ENCODE measurements around the gene ZCRB1. TPM values are rescaled to one million over a fixed set of nuclear protein-coding genes. Genes with fewer than 3 reads are reported as not detected.
A peak's percentile ranks its signal among the peaks of the same experiment; 100 is the strongest.

ZCRB1 gene
- total RNA-seq, 4 donors from 2014 or later: 24.4 to 42.4 (median 35.0) TPM

DNA sequence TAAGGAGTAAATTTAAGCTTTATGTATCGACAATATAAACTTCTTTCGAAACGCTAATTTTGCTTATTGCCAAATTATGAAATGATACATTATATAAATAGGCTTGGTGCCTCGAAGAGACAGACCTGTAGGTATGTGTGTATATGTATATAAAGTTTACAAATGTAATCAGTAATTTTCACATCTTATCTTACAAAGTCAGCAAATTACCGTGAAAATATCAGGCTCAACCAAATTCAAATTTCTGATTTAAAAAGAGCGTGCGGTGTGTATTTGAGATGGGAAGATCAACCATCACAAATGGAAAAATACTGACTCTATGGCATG, 605 bp downstream of the ZCRB1 start:
- peaks cover 0 to 15% of the 10 kb centered on the region in 2 donors for H3K36me3 ChIP-seq
- H3K4me1 ChIP-seq: peaks cover 14 to 17% of the 10 kb centered on the region in 2 donors
- H3K27ac ChIP-seq: peak overlapping the region; percentile 84 to 90 (median 88)
- peak overlapping the region; percentile 75 to 94 (median 83) for H3K4me3 ChIP-seq
- ATAC-seq (no peak), DNase-seq (no peak)
- TF ChIP-seq, protein P1, sequence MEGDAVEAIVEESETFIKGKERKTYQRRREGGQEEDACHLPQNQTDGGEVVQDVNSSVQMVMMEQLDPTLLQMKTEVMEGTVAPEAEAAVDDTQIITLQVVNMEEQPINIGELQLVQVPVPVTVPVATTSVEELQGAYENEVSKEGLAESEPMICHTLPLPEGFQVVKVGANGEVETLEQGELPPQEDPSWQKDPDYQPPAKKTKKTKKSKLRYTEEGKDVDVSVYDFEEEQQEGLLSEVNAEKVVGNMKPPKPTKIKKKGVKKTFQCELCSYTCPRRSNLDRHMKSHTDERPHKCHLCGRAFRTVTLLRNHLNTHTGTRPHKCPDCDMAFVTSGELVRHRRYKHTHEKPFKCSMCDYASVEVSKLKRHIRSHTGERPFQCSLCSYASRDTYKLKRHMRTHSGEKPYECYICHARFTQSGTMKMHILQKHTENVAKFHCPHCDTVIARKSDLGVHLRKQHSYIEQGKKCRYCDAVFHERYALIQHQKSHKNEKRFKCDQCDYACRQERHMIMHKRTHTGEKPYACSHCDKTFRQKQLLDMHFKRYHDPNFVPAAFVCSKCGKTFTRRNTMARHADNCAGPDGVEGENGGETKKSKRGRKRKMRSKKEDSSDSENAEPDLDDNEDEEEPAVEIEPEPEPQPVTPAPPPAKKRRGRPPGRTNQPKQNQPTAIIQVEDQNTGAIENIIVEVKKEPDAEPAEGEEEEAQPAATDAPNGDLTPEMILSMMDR (IDR thresholded peaks at IDR 0.05 in 4 of 5, conservative IDR thresholded peaks at IDR 0.05 in 1 of 5): no peak
- no peak for TF ChIP-seq POLR2A (IDR thresholded peaks at IDR 0.05)
- H3K27me3 ChIP-seq: no peaks in the 10 kb centered on the region
- intact Hi-C loops (cut with DNase I; ENCODE audit: low total_unique reads) (no loop called here), in situ Hi-C loops (cut with MboI; ENCODE audit: low sequenced_read_pairs in 4 of 4) (loop anchor here in 3 of 4 donors (5.0 to 25.0 kb wide), 5 partner anchors 88 to 638 kb away; partner anchors contain the start of gene YAF2 (in 2 of the 3))
- no peaks in the 10 kb centered on the region for H3K9me3 ChIP-seq

DNA sequence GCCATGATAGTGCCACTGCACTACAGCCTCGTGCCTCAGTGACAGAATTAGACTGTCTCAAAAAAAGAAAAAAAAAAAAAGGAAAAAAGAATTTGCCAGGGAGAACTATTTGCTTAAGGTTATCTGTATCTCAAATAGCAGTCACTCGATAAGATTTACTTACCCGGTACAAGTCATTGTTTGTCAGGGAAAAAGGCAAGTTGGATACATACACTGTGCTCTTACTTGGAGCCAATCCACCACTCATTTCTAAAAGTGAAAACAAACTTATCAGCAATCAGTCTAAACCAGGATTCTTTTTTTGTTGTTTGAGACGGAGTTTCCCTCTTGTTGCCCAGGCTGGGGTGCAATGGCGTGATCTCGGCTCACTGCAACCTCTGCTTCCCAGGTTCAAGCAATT, 2.0 kb downstream of the ZCRB1 start:
- in situ Hi-C loops (cut with MboI; ENCODE audit: low sequenced_read_pairs in 4 of 4): loop anchor here in 1 of 4 donors (10.0 kb wide), 1 partner anchor 89 kb away; the partner anchor contains the start of gene YAF2
- Histone ChIP-seq H3K27me3 (no peaks in the 10 kb centered on the region), H3K36me3 (peaks cover 0 to 15% of the 10 kb centered on the region in 2 donors), H3K9me3 (no peaks in the 10 kb centered on the region), H3K4me1 (peaks cover 14 to 17% of the 10 kb centered on the region in 2 donors), H3K4me3 (no peak overlapping the region), H3K27ac (no peak overlapping the region)
- DNase-seq (no peak), ATAC-seq (no peak)
- TF ChIP-seq, protein P1 (IDR thresholded peaks at IDR 0.05 in 4 of 5, conservative IDR thresholded peaks at IDR 0.05 in 1 of 5): no peak
- no peak for TF ChIP-seq POLR2A (IDR thresholded peaks at IDR 0.05)
- intact Hi-C loops (cut with DNase I; ENCODE audit: low total_unique reads): no loop called here

DNA sequence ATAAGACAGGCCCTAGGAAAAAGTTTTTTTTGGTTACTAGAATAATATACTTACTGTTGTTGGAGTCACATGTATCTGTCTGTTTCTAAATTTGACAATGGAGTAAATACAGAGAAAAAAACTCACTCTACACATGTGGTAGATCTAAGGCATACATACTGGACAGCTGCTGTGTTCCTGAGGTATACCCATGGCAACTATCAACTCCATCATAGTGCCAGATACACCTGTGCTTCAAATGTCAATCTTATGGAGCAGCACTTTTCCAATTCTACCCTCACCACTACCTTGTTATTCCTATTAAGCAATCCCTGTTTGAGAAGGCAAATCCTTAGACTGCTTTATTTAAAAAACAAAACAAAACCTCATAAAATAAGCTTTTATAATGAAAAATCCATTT, 3.3 kb downstream of the ZCRB1 start:
- intact Hi-C loops (cut with DNase I; ENCODE audit: low total_unique reads) (no loop called here), in situ Hi-C loops (cut with MboI; ENCODE audit: low sequenced_read_pairs in 4 of 4) (loop anchor here in 1 of 4 donors (10.0 kb wide), 1 partner anchor 88 kb away; the partner anchor contains the start of gene YAF2)
- DNase-seq (no peak), ATAC-seq (no peak)
- Histone ChIP-seq H3K27ac (no peak overlapping the region), H3K27me3 (no peaks in the 10 kb centered on the region), H3K4me3 (no peak overlapping the region), H3K4me1 (peaks cover 10 to 12% of the 10 kb centered on the region in 2 donors), H3K36me3 (peaks cover 1 to 27% of the 10 kb centered on the region in 2 donors), H3K9me3 (no peaks in the 10 kb centered on the region)
- no peak for TF ChIP-seq POLR2A (IDR thresholded peaks at IDR 0.05)
- TF ChIP-seq, protein P1 (IDR thresholded peaks at IDR 0.05 in 4 of 5, conservative IDR thresholded peaks at IDR 0.05 in 1 of 5): no peak

DNA sequence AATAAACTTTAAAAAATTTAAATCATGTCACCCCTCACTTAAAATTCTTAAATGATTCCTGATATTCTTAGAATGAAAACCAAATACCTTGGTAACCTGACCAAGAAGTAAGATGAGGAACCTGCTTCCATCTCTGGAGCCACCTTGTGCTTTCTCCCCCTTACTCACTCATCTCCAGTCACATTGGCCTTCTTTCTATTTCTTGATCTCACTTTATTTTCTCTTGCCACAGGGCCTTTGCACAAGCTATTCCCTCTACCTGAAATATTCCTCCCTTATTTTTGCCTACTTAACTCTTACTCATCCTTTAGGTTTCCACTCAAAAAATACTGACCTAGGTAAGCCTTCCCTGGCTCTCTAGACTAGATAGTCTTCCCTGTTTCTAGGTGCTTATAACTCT, 5.1 kb downstream of the ZCRB1 start:
- in situ Hi-C loops (cut with MboI; ENCODE audit: low sequenced_read_pairs in 4 of 4) (loop anchor here in 1 of 4 donors (10.0 kb wide), 1 partner anchor 86 kb away; the partner anchor contains the start of gene YAF2), intact Hi-C loops (cut with DNase I; ENCODE audit: low total_unique reads) (no loop called here)
- H3K27me3 ChIP-seq: no peaks in the 10 kb centered on the region
- peaks cover 0 to 2% of the 10 kb centered on the region in 2 donors for H3K4me1 ChIP-seq
- no peak overlapping the region for H3K27ac ChIP-seq
- peaks cover 5 to 43% of the 10 kb centered on the region in 2 donors for H3K36me3 ChIP-seq
- ATAC-seq (no peak), DNase-seq (no peak)
- TF ChIP-seq, protein P1 (IDR thresholded peaks at IDR 0.05 in 4 of 5, conservative IDR thresholded peaks at IDR 0.05 in 1 of 5): no peak
- TF ChIP-seq POLR2A (IDR thresholded peaks at IDR 0.05): no peak
- no peaks in the 10 kb centered on the region for H3K9me3 ChIP-seq
- no peak overlapping the region for H3K4me3 ChIP-seq

DNA sequence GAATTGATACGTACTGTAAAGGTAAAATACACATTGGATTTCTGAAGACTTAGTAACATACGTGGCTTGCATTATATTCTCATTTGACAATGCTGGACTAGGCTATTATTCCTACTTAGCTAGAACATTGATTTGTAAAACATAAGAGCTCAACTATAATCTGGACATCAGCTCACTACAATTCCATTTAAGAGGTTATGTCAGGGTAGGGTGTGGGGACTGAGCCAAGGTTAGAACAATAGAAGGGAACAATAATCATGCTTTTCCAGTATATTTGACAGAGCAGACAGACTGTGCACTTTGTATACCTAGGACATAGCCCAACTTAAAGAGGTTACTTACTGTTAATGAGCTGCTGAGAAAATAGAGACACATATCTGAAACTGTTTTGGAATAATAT, 10.8 kb downstream of the ZCRB1 start:
- peaks cover 5 to 59% of the 10 kb centered on the region in 2 donors for H3K36me3 ChIP-seq
- H3K4me1 ChIP-seq: no peaks in the 10 kb centered on the region
- H3K9me3 ChIP-seq: no peaks in the 10 kb centered on the region
- in situ Hi-C loops (cut with MboI; ENCODE audit: low sequenced_read_pairs in 4 of 4): no loop called here
- ATAC-seq (no peak), DNase-seq (no peak)
- TF ChIP-seq, protein P1 (IDR thresholded peaks at IDR 0.05 in 4 of 5, conservative IDR thresholded peaks at IDR 0.05 in 1 of 5): no peak
- no peak for TF ChIP-seq POLR2A (IDR thresholded peaks at IDR 0.05)
- intact Hi-C loops (cut with DNase I; ENCODE audit: low total_unique reads): no loop called here
- H3K27ac ChIP-seq: no peak overlapping the region
- H3K27me3 ChIP-seq: no peaks in the 10 kb centered on the region
- no peak overlapping the region for H3K4me3 ChIP-seq
